Adrenal gland (tissue), 12 donors: ENCODE results near the gene RHEB. TPM values are rescaled to one million over a fixed set of nuclear protein-coding genes. Genes with fewer than 3 reads are reported as not detected.
A peak's percentile ranks its signal among the peaks of the same experiment; 100 is the strongest.

ENCODE experiments used
- DNase-seq, 7 donors: peaks; one replicate each; pipeline ENCODE4 v3.0.0-alpha.2; 2019 to 2020
- H3K27ac ChIP-seq, 5 donors: fragments of 200-600 bp; sonication (generic) in 4 of 5; 1 replicate in 3 of 5; 2 replicates in 2 of 5; pipeline versions ENCODE4 v1.5.1 to v1.8.0; 2016 to 2020; ENCODE audit warnings: mild to moderate bottlenecking in 1 of 5
- H3K27me3 ChIP-seq: fragments of 200-600 bp; 2 replicates; pipeline ENCODE4 v1.8.0; 2021
- H3K36me3 ChIP-seq, 2 donors: fragments of 200-600 bp; replicated peaks in 1 of 2; 1 replicate in 1 of 2; 2 replicates in 1 of 2; pipeline versions ENCODE4 v1.5.1 to v1.8.0; 2018 to 2022
- H3K4me1 ChIP-seq, 2 donors: fragments of 200-600 bp; replicated peaks in 1 of 2; 1 replicate in 1 of 2; 2 replicates in 1 of 2; pipeline versions ENCODE4 v1.5.1 to v1.8.0; 2018 to 2021
- H3K4me3 ChIP-seq, 4 donors: fragments of 200-600 bp; sonication (generic) in 3 of 4; one replicate each; pipeline ENCODE4 v1.5.1; 2016 to 2018
- H3K9me3 ChIP-seq, 3 donors: fragments of 200-600 bp; sonication (generic) in 1 of 3; replicated peaks in 1 of 3; 1 replicate in 2 of 3; 2 replicates in 1 of 3; pipeline versions ENCODE4 v1.5.1 to v1.8.0; 2016 to 2021
- POLR2A ChIP-seq, 2 donors: fragments of 450-650 bp; IDR thresholded peaks; one replicate each; pipeline ENCODE4 v1.6.1; 2017; ENCODE audit warnings: antibody characterized with exemption in 2 of 2, mild to moderate bottlenecking in 2 of 2, moderate library complexity in 1 of 2
- WGBS, 4 donors: extraction: QIAGEN DNeasy Blood & Tissue Kit in 2 of 4; methylation state at CpG; one replicate each; pipeline versions ENCODE4 v1.1.5 to v1.1.7; 2013 to 2017; 5-methylcytosine and 5-hydroxymethylcytosine counted together
- intact Hi-C, 2 donors: fragments of 100-400 bp; cut with DNase I; formaldehyde crosslinking; loops; one replicate each; pipeline versions ENCODE4 v1.14.1 to v1.15.0; 2022 to 2023
- polyA plus RNA-seq, 3 donors: library from polyadenylated mRNA; stranded (reverse); fragments of 200-250 nt in 2 of 3; fragments of 350-450 nt in 1 of 3; fragmentation: Illumina TruSeq in 1 of 3; extraction: RNeasy Lipid Tissue Mini Kit (QIAGEN cat#74804) in 1 of 3; gene quantifications; one replicate each; pipeline ENCODE4 v1.2.3, GENCODE V29; 2013 to 2014
- total RNA-seq, 9 donors: library from RNA; depleted of rRNA in 4 of 9; stranded (reverse); fragments of >200 nt in 4 of 9; fragments of 120-200 nt in 1 of 9; fragmentation: NEBNext Ultra II Directional in 1 of 9; extraction: Animal tissue kit (Norgen Biotek cat#: 25700) in 1 of 9; gene quantifications; one replicate each; pipeline versions ENCODE4 v1.1.0 to v1.2.4, GENCODE V29; 2013 to 2023
- TF ChIP-seq, protein P1 (sequence below), 6 experiments: fragments of 450-650 bp in 4 of 6; fragments of 200-600 bp in 2 of 6; sonication (generic) in 1 of 6; IDR thresholded peaks; 1 replicate in 5 of 6; 2 replicates in 1 of 6; pipeline versions ENCODE4 v1.5.1 to v1.8.0; 2016 to 2021; ENCODE audit warnings: antibody characterized with exemption in 6 of 6, mild to moderate bottlenecking in 2 of 6, moderate library complexity in 1 of 6
- donor health status: healthy with polysubstance abuse.
- donor health status: Bipolar disorder and iron deficiency.
- donor health status: DM: yes; HTN: yes; CAD: no.
- donor health status: DM: no; HTN: no; CAD: no.
- donor health status: DM: no; HTN: no; CAD: no.
- donor health status: DM: yes; HTN: yes; CAD: no.

RHEB gene
- total and polyA plus RNA-seq, 12 donors = 66.3 to 309 (median 127) TPM

GRCh38 chr7:151511270-151511669 lies 8.4 kb downstream of the RHEB start:
- H3K4me1 ChIP-seq = peaks cover 15 to 92% of the 10 kb centered on the region in 2 donors
- H3K36me3 ChIP-seq = no peaks in the 10 kb centered on the region
- H3K27ac ChIP-seq = no peak overlapping the region
- no peaks in the 10 kb centered on the region for H3K9me3 ChIP-seq
- TF ChIP-seq POLR2A (IDR thresholded peaks at IDR 0.05) = no peak
- intact Hi-C loops = loop anchor here (10.0 kb wide), 1 partner anchor 46 kb away; no protein-coding TSS in a partner anchor
- H3K4me3 ChIP-seq = no peak overlapping the region
- H3K27me3 ChIP-seq = no peaks in the 10 kb centered on the region
- DNase-seq = no peak
- WGBS, 4 donors = 86 to 93% (median 88%) methylated on average over 4 of the region's 4 CpGs

- no peaks in the 10 kb centered on the region for H3K27me3 ChIP-seq
- H3K4me3 ChIP-seq = no peak overlapping the region
- WGBS, 4 donors = 54 to 56% (median 55%) methylated on average over 5 of the region's 5 CpGs
- no peak for TF ChIP-seq POLR2A (IDR thresholded peaks at IDR 0.05)
- TF ChIP-seq, protein P1, sequence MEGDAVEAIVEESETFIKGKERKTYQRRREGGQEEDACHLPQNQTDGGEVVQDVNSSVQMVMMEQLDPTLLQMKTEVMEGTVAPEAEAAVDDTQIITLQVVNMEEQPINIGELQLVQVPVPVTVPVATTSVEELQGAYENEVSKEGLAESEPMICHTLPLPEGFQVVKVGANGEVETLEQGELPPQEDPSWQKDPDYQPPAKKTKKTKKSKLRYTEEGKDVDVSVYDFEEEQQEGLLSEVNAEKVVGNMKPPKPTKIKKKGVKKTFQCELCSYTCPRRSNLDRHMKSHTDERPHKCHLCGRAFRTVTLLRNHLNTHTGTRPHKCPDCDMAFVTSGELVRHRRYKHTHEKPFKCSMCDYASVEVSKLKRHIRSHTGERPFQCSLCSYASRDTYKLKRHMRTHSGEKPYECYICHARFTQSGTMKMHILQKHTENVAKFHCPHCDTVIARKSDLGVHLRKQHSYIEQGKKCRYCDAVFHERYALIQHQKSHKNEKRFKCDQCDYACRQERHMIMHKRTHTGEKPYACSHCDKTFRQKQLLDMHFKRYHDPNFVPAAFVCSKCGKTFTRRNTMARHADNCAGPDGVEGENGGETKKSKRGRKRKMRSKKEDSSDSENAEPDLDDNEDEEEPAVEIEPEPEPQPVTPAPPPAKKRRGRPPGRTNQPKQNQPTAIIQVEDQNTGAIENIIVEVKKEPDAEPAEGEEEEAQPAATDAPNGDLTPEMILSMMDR (IDR thresholded peaks at IDR 0.05) = no peak
- intact Hi-C loops = loop anchor here (10.0 kb wide), 1 partner anchor 45 kb away; no protein-coding TSS in a partner anchor
- no peak for DNase-seq
- no peaks in the 10 kb centered on the region for H3K9me3 ChIP-seq
- no peaks in the 10 kb centered on the region for H3K36me3 ChIP-seq
- H3K27ac ChIP-seq = peak overlapping the region in 3 of 5 donors; percentile 12 to 31 (median 29)
- peaks cover 15 to 80% of the 10 kb centered on the region in 2 donors for H3K4me1 ChIP-seq
Measured at GRCh38 chr7:151509670-151510333, 9.9 kb downstream of the RHEB start.

DNA sequence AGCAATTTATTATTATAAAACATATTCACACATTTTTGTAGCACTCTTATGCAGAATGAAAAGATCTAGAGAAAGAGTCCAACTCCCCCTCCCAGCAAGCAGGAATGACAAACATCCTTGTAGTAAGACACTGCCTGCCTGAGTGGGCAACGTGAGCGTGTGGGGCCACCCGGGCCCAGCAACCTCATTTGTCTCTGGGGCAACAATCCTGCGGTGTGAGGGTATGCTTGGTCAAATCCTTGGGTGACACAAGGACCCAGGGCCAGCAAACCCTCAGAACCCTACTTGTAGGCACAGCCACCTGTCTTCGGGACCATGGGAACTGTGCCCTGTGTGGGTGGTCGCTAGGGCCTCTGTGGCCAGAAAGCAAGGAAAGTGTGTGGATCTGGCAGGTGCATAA lies 10.7 kb downstream of the RHEB start:
- Histone ChIP-seq H3K36me3 (no peaks in the 10 kb centered on the region), H3K27ac (peak overlapping the region in 2 of 5 donors; percentile 12 to 31), H3K4me1 (peaks cover 21 to 80% of the 10 kb centered on the region in 2 donors), H3K27me3 (no peaks in the 10 kb centered on the region), H3K4me3 (no peak overlapping the region), H3K9me3 (no peaks in the 10 kb centered on the region)
- intact Hi-C loops = no loop called here
- TF ChIP-seq, protein P1 (IDR thresholded peaks at IDR 0.05) = no peak
- no peak for TF ChIP-seq POLR2A (IDR thresholded peaks at IDR 0.05)
- 84 to 95% (median 90%) methylated on average over 6 of the region's 6 CpGs for WGBS, 4 donors
- no peak for DNase-seq

DNA sequence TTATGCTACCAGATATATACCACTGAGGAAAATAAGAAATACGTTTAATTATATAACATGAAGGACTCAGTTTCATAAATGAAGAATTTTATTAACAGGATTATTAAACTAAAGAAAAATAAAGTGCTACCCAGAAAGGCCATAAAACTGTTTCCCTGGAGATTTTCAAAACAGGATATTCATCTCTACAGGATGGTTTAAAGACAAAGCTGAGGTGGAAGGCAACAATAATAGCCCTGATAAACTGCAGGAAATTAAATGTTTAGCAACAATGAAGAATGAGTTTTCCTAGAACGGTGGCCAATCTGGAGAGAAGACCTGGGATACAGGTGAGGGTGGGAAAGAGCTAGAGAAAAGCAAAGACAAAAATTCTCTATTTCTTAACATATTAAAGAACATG lies 11.9 kb downstream of the RHEB start:
- DNase-seq = no peak
- Histone ChIP-seq H3K4me3 (no peak overlapping the region), H3K4me1 (peaks cover 26 to 79% of the 10 kb centered on the region in 2 donors), H3K27ac (no peak overlapping the region), H3K9me3 (no peaks in the 10 kb centered on the region), H3K27me3 (no peaks in the 10 kb centered on the region), H3K36me3 (no peaks in the 10 kb centered on the region)
- WGBS, 4 donors = 68 to 73% (median 72%) methylated on average over 2 of the region's 2 CpGs
- TF ChIP-seq POLR2A (IDR thresholded peaks at IDR 0.05) = no peak
- TF ChIP-seq, protein P1 (IDR thresholded peaks at IDR 0.05) = no peak
- intact Hi-C loops = no loop called here
